CD4-positive, alpha-beta T cell treated with Interleukin-15 for 1 hour (primary cell): Measurements from ENCODE around the gene C2CD2.

Source experiments
- DNase-seq: peaks from one replicate; pipeline ENCODE4 v3.0.0-alpha.2; 2020

Gene C2CD2

GRCh38 chr21:41881051-41881450 lies 72.8 kb downstream of the C2CD2 start:
- DNase-seq = no peak

GRCh38 chr21:41880153-41880552 lies 73.7 kb downstream of the C2CD2 start:
- DNase-seq = no peak

- DNase-seq = peak; percentile 59
These were observed 74.4 kb downstream of the C2CD2 start, which contains the start of gene PRDM15 for GRCh38 chr21:41879190-41879998. PRDM15 (minus strand) TSS chr21:41879344; CDS start chr21:41860363, 18,981 bp downstream.

GRCh38 chr21:41878831-41879189 lies 75.0 kb downstream of the C2CD2 start:
- DNase-seq = peak; percentile 71

- peak; percentile 25 for DNase-seq
These were observed 75.7 kb downstream of the C2CD2 start for GRCh38 chr21:41877901-41878830.

- DNase-seq = no peak
These were observed 76.7 kb downstream of the C2CD2 start for GRCh38 chr21:41876928-41877652.

GRCh38 chr21:41876396-41876795 lies 77.4 kb downstream of the C2CD2 start:
- DNase-seq = no peak

- DNase-seq = no peak
These were observed 78.7 kb downstream of the C2CD2 start for GRCh38 chr21:41875086-41875485.

- no peak for DNase-seq
These were observed 79.2 kb downstream of the C2CD2 start for GRCh38 chr21:41874611-41875010.

- DNase-seq = no peak
These were observed 80.4 kb downstream of the C2CD2 start for GRCh38 chr21:41873426-41873825.

- no peak for DNase-seq
These were observed 80.8 kb downstream of the C2CD2 start for GRCh38 chr21:41873005-41873404.

GRCh38 chr21:41871293-41872030 lies 82.4 kb downstream of the C2CD2 start:
- DNase-seq = no peak

GRCh38 chr21:41869771-41870170 lies 84.0 kb downstream of the C2CD2 start:
- no peak for DNase-seq

GRCh38 chr21:41868062-41868710 lies 85.6 kb downstream of the C2CD2 start:
- DNase-seq = no peak

GRCh38 chr21:41867313-41867712 lies 86.5 kb downstream of the C2CD2 start:
- no peak for DNase-seq

- no peak for DNase-seq
These were observed 87.5 kb downstream of the C2CD2 start for GRCh38 chr21:41866274-41866809.

GRCh38 chr21:41865002-41865777 lies 88.6 kb downstream of the C2CD2 start:
- no peak for DNase-seq

GRCh38 chr21:41864311-41865001 lies 89.4 kb downstream of the C2CD2 start:
- peak; percentile 9 for DNase-seq

GRCh38 chr21:41863439-41863740 lies 90.4 kb downstream of the C2CD2 start:
- no peak for DNase-seq

GRCh38 chr21:41861987-41862386 lies 91.8 kb downstream of the C2CD2 start:
- no peak for DNase-seq
